GM12892 (cell line): ENCODE data around the gene HIF1A.

ENCODE experiments used
- POLR2A ChIP-seq: IDR thresholded peaks from 2 replicates; pipeline ENCODE4 v1.6.1; 2011; ENCODE audit warnings: low read depth, low read length, control low read depth
- TAF1 ChIP-seq: IDR thresholded peaks from 2 replicates; pipeline ENCODE4 v1.6.1; 2011; ENCODE audit warnings: low read depth, mild to moderate bottlenecking, control low read depth, low read length, borderline replicate concordance

DNA sequence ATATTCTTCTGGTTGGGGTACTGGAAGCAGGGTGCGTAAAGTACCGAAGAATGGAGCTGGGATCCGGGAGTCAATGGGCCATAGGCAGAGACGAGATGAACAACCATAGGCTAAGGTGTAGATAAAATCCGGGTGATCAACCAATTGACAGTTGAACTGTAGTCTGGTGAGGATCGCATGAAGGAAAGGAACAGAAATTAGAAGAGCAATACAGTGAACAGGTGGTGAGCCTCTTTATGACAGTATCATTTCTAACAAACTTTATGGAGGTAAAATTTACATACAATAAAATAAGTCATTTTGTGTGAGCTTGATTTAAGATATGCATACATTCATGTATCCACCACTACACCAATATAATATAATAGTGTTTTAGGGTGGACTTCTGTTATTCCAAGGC is 13.9 kb upstream of the HIF1A start:
- TF ChIP-seq POLR2A, result no peak
- no peak for TF ChIP-seq TAF1
